Measurements from ENCODE around the gene BCAR1. TPM values are rescaled to one million over a fixed set of nuclear protein-coding genes. Genes with fewer than 3 reads are reported as not detected.

Gene BCAR1
- total RNA-seq, 1 donor from 2014 or later = 39.5 TPM

DNA sequence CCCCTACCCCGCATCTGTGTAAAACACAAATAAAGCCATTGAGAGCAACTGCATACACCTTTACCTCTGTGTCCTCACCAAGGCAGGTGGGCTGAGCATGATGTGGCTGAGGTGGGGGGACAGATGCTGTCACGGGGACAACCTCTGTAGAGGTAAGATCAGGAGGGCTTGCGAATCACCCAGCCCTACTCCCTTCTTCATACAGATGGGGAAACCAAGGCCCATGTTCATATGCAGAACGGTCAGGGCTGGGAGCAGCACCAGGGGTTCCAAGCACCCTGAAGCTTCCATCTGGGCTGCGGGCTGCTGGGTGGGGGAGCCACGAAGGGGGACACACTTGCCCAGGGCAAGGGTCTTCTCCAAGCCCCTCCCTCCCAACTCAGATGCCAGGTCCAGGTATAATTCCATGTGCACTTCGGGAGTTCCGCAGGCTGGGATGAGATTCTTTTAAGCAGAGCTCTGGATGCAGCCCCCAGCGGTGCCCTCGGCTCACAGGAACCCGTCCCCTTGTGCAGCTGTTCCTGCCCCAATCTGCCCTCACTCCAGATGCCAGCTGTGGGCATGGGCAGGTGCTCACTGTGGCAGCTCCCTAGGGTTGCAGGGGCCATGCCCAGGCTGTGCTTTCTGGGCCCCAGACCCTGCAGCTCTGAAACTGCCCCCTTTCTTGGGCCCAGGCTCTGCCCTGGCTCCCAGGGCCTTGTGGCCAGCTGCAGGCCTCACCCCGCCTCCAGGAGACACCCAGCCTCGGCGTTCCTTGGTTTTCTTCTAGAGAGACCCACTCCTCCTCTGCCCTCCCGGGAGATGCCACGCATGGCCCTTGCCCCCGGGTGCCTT lies 23.1 kb downstream of the BCAR1 start:
- peaks cover 0 to 44% of the 10 kb centered on the region in 2 donors for H3K36me3 ChIP-seq
- H3K27ac ChIP-seq = no peak overlapping the region
- DNase-seq (ENCODE audit: extremely low spot score in 2 of 2) = no peak
- intact Hi-C loops (cut with DNase I) = no loop called here
- peaks cover 8% of the 10 kb centered on the region for H3K4me1 ChIP-seq
- no peaks in the 10 kb centered on the region for H3K27me3 ChIP-seq
- TF ChIP-seq, protein P1, sequence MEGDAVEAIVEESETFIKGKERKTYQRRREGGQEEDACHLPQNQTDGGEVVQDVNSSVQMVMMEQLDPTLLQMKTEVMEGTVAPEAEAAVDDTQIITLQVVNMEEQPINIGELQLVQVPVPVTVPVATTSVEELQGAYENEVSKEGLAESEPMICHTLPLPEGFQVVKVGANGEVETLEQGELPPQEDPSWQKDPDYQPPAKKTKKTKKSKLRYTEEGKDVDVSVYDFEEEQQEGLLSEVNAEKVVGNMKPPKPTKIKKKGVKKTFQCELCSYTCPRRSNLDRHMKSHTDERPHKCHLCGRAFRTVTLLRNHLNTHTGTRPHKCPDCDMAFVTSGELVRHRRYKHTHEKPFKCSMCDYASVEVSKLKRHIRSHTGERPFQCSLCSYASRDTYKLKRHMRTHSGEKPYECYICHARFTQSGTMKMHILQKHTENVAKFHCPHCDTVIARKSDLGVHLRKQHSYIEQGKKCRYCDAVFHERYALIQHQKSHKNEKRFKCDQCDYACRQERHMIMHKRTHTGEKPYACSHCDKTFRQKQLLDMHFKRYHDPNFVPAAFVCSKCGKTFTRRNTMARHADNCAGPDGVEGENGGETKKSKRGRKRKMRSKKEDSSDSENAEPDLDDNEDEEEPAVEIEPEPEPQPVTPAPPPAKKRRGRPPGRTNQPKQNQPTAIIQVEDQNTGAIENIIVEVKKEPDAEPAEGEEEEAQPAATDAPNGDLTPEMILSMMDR (IDR thresholded peaks at IDR 0.05) = no peak
- TF ChIP-seq POLR2AphosphoS5 (IDR thresholded peaks at IDR 0.05; ENCODE audit: insufficient read depth in 1 of 2, low read depth in 1 of 2) (no peak), POLR2A (IDR thresholded peaks at IDR 0.05) (no peak)
- H3K4me3 ChIP-seq = no peak overlapping the region
- H3K9me3 ChIP-seq = no peaks in the 10 kb centered on the region

DNA sequence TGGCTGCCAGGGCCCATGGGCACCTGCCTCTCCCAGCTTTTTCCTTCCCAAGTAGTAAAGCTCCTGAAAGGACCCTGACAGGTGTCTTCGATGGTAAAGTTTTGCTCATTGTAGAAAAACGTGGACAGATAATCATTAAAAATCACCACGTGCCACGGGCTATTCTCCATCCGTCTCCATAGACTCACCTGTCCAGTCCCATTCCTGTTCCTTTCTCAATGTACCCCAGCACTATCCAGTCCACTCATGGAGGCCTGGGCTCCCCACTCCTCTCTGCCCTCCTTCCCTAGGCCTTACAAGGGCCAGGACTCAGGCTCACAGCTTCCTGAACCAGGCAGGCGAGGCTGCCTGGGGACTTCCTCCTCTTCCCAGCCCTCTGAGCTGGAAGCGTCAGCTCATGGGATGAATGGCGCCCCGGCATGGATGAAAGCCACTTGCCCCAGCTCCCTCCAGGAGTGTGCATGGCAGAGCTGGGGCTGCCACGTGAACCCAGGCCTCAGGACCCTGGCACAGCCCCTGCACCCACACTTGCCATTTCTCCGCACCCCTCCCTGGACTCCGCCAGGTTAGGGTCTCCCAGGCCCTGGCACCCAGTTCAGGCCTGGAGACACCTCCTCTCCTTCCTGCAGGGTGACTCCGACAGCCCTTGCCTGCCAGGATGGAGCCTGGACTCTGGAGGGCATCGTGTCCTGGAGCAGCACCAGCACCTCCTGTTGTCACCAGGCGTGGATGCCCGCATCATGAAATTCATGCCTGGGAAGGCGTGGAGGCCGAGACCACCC lies 23.9 kb downstream of the BCAR1 start:
- intact Hi-C loops (cut with DNase I) = no loop called here
- no peak for DNase-seq (ENCODE audit: extremely low spot score in 2 of 2)

DNA sequence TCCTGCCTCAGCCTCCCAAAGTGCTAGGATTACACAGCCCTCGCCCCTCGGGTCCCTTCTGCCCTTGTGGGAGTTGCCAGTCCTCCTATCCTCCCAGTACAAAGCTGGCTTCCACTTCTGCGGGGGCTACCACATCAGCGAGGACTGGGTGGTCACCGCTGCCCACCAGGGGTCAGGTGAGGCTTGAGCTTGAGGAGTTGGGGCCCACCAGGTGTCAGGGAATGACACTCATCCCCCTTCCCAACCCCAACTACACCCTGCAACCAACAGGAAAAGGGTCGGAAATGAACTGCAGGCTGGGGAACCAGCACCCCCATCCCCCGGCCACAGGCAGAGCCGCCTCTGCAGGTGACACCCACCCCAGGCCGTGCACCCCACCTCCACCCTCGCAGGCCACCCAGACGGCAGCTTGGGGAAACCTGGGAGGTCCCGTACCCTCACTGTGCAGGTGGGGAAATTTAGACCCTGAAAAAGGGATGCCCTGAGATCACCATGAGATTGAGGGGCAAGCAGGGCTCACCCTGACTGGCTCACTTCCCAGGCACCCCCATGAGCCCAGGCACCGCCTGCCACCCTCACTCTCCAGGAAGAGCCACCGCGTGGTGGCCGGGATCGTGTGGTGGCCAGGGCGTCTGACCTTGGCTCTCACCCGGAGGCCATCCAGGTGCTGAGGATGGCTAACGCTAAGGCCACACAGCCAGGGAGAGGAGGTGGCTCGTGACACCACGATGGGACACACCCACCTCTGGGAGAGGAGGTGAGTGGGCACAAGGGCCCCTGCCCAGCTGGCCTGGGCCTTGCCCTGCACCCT lies 24.7 kb downstream of the BCAR1 start:
- DNase-seq (ENCODE audit: extremely low spot score in 2 of 2) = no peak
- H3K36me3 ChIP-seq = peaks cover 0 to 28% of the 10 kb centered on the region in 2 donors
- peaks cover 5% of the 10 kb centered on the region for H3K4me1 ChIP-seq
- no peak overlapping the region for H3K4me3 ChIP-seq
- TF ChIP-seq, protein P1 (IDR thresholded peaks at IDR 0.05) = no peak
- TF ChIP-seq POLR2A (IDR thresholded peaks at IDR 0.05) (no peak), POLR2AphosphoS5 (IDR thresholded peaks at IDR 0.05; ENCODE audit: insufficient read depth in 1 of 2, low read depth in 1 of 2) (no peak)
- intact Hi-C loops (cut with DNase I) = no loop called here
- H3K9me3 ChIP-seq = no peaks in the 10 kb centered on the region
- no peak overlapping the region for H3K27ac ChIP-seq
- no peaks in the 10 kb centered on the region for H3K27me3 ChIP-seq

More for the DNA sequence above, 23.9 kb downstream of the BCAR1 start:
- Histone ChIP-seq H3K4me1 (peaks cover 5% of the 10 kb centered on the region), H3K4me3 (no peak overlapping the region), H3K27me3 (no peaks in the 10 kb centered on the region), H3K36me3 (peaks cover 0 to 36% of the 10 kb centered on the region in 2 donors), H3K9me3 (no peaks in the 10 kb centered on the region), H3K27ac (no peak overlapping the region)
- TF ChIP-seq, protein P1 (IDR thresholded peaks at IDR 0.05) = no peak
- TF ChIP-seq POLR2AphosphoS5 (IDR thresholded peaks at IDR 0.05; ENCODE audit: insufficient read depth in 1 of 2, low read depth in 1 of 2) = no peak
- TF ChIP-seq POLR2A (IDR thresholded peaks at IDR 0.05) = no peak

DNA sequence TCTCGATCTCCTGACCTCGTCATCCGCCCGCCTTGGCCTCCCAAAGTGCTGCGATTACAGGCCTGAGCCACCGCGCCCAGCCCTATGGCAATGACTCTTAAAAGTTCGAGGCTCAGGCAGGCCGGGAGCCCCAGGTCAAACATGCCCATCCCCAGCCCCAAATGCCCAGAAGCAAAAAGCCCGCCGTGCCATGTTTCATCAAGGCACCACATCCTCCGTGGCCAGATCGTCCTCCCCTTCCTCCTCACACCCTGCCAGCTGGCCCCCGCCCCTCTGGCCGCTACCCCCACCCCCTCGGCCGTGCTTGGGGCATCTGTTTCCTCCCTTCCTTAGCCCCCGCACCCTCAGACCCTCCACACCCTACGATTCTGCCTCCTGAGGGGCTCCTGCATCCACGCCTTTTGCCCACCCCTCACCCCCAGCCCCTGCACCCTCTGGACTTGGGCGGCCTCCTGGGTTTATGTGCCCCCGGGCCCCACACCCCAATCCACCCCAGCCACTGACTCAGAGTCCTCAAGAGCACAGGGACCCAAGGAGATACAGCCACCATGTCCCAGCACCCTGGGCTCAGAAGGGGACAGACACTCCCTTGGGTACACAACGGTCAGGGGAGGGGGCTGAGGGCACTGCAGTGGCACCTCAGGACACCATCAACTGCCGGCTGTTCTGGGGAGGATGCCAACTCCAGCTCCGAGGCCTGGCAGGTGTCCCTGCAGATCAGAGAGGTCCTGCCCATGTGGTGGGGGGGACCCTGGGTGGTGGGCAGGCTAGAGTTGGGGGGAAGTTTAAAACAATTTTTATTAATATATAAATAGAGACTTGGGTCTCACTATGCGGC lies 25.5 kb downstream of the BCAR1 start:
- no peaks in the 10 kb centered on the region for H3K9me3 ChIP-seq
- TF ChIP-seq POLR2A (IDR thresholded peaks at IDR 0.05) = no peak
- no peak for TF ChIP-seq POLR2AphosphoS5 (IDR thresholded peaks at IDR 0.05; ENCODE audit: insufficient read depth in 1 of 2, low read depth in 1 of 2)
- TF ChIP-seq, protein P1 (IDR thresholded peaks at IDR 0.05) = no peak
- H3K36me3 ChIP-seq = peaks cover 0 to 27% of the 10 kb centered on the region in 2 donors
- H3K4me3 ChIP-seq = no peak overlapping the region
- no peaks in the 10 kb centered on the region for H3K27me3 ChIP-seq
- peaks cover 5% of the 10 kb centered on the region for H3K4me1 ChIP-seq
- intact Hi-C loops (cut with DNase I) = no loop called here
- no peak for DNase-seq (ENCODE audit: extremely low spot score in 2 of 2)
- H3K27ac ChIP-seq = no peak overlapping the region
